Natural killer cell (primary cell): ENCODE results near the gene DNAAF2. TPM values are rescaled to one million over a fixed set of nuclear protein-coding genes. Genes with fewer than 3 reads are reported as not detected.

Source experiments
- ATAC-seq, 3 donors: fragments of 150-1000 bp in 2 of 3; fragments of 200-7000 bp in 1 of 3; cut with Tn5 transposase; 1 replicate in 1 of 3; 2 replicates in 2 of 3; pipeline ENCODE4 v1.10.0; 2021; ENCODE audit warnings: mild to moderate bottlenecking in 2 of 3, moderate library complexity in 2 of 3
- DNase-seq, 2 donors: peaks; one replicate each; pipeline versions ENCODE4 v3.0.0 to v3.0.0-alpha.2; 2013 to 2021; ENCODE audit warnings: mixed read lengths in 1 of 2
- H3K27ac ChIP-seq: one replicate; pipeline ENCODE4 v1.5.1; 2013; ENCODE audit warnings: mild to moderate bottlenecking, low read length
- H3K27me3 ChIP-seq: one replicate; pipeline ENCODE4 v1.6.1; 2013; ENCODE audit warnings: low read length; ENCODE audit not compliant: control insufficient read depth, insufficient read depth
- H3K36me3 ChIP-seq: one replicate; pipeline ENCODE4 v1.6.1; 2013; ENCODE audit warnings: low read length; ENCODE audit not compliant: control insufficient read depth, insufficient read depth
- H3K4me1 ChIP-seq: one replicate; pipeline ENCODE4 v1.6.1; 2013; ENCODE audit warnings: low read length; ENCODE audit not compliant: control insufficient read depth, insufficient read depth
- H3K4me3 ChIP-seq: one replicate; pipeline ENCODE4 v1.5.1; 2013; ENCODE audit warnings: low read length
- H3K9me3 ChIP-seq: one replicate; pipeline ENCODE4 v1.6.1; 2013; ENCODE audit warnings: low read length; ENCODE audit not compliant: control insufficient read depth, insufficient read depth
- H3K27ac Mint-ChIP-seq, 2 donors: one replicate each; pipeline ENCODE4 v1.8.0; 2022; ENCODE audit warnings: mild to moderate bottlenecking in 2 of 2, mixed read lengths in 2 of 2, moderate library complexity in 1 of 2
- H3K27me3 Mint-ChIP-seq, 2 donors: one replicate each; pipeline ENCODE4 v1.8.0; 2022; ENCODE audit warnings: low read depth in 2 of 2, mixed read lengths in 2 of 2
- H3K36me3 Mint-ChIP-seq: one replicate; pipeline ENCODE4 v1.8.0; 2022; ENCODE audit warnings: mixed read lengths
- H3K4me1 Mint-ChIP-seq, 2 donors: one replicate each; pipeline ENCODE4 v1.8.0; 2022; ENCODE audit warnings: mixed read lengths in 2 of 2
- H3K4me3 Mint-ChIP-seq: one replicate; pipeline ENCODE4 v1.8.0; 2022; ENCODE audit warnings: mild to moderate bottlenecking, moderate library complexity, mixed read lengths
- H3K9me3 Mint-ChIP-seq, 2 donors: one replicate each; pipeline ENCODE4 v1.8.0; 2022; ENCODE audit warnings: mixed read lengths in 2 of 2
- CTCF ChIP-seq: fragments of 200-600 bp; IDR thresholded peaks from one replicate; pipeline ENCODE4 v1.8.0; 2022; ENCODE audit warnings: antibody characterized with exemption
- WGBS: methylation state at CpG from one replicate; pipeline ENCODE4 v1.1.7; 2013; ENCODE audit warnings: missing lambda C conversion rate; ENCODE audit not compliant: insufficient coverage; 5-methylcytosine and 5-hydroxymethylcytosine counted together
- intact Hi-C: fragments of 100-400 bp; cut with micrococcal nuclease; formaldehyde crosslinking; loops from one replicate; pipeline ENCODE4 v1.14.2; 2022
- total RNA-seq, 4 donors: library from RNA; stranded (reverse); fragments of 120-200 nt in 1 of 4; gene quantifications; one replicate each; pipeline versions ENCODE4 v1.2.3 to v1.2.4, GENCODE V29; 2013 to 2022

DNAAF2 gene
- total RNA-seq, 3 donors from 2014 or later (not counting 1 experiment from before 2014, with no cell fraction given): 10.5 to 16.2 (median 11.4) TPM

- intact Hi-C loops: loop anchor here (10.0 kb wide), 1 partner anchor 693 kb away; the partner anchor contains the start of genes DMAC2L and L2HGDH
These were observed 12.9 kb downstream of the DNAAF2 start for GRCh38 chr14:49622022-49622607.

GRCh38 chr14:49621114-49621881 lies 13.7 kb downstream of the DNAAF2 start:
- DNase-seq (peak in 1 of 2 donors; percentile 33), ATAC-seq (peak; percentile 21 to 50 (median 24))
- Mint-ChIP-seq H3K9me3 (no peaks in the 10 kb centered on the region), H3K4me3 (peak overlapping the region; percentile 98), H3K4me1 (peaks cover 41 to 58% of the 10 kb centered on the region in 2 donors), H3K27me3 (no peaks in the 10 kb centered on the region), H3K27ac (peak overlapping the region; percentile 99), H3K36me3 (peaks cover 12% of the 10 kb centered on the region)
- H3K27ac ChIP-seq: peak overlapping the region; percentile 95
- H3K27me3 ChIP-seq: no peaks in the 10 kb centered on the region
- H3K9me3 ChIP-seq: no peaks in the 10 kb centered on the region
- intact Hi-C loops: loop anchor here (2.0 to 10.0 kb wide), 2 partner anchors 72 to 694 kb away; partner anchors contain the start of genes DMAC2L, KLHDC1 and L2HGDH
- no peak for TF ChIP-seq CTCF
- peaks cover 23% of the 10 kb centered on the region for H3K36me3 ChIP-seq
- peak overlapping the region; percentile 83 for H3K4me3 ChIP-seq
- 3% methylated on average over 65 of the region's 65 CpGs for WGBS
- peaks cover 29% of the 10 kb centered on the region for H3K4me1 ChIP-seq

More at GRCh38 chr14:49622022-49622607, 12.9 kb downstream of the DNAAF2 start:
- H3K36me3 ChIP-seq: peaks cover 21% of the 10 kb centered on the region
- no peak for DNase-seq
- no peaks in the 10 kb centered on the region for H3K9me3 ChIP-seq
- H3K27me3 Mint-ChIP-seq: no peaks in the 10 kb centered on the region
- 54% methylated on average over 3 of the region's 3 CpGs for WGBS
- ATAC-seq: no peak
- no peaks in the 10 kb centered on the region for H3K9me3 Mint-ChIP-seq
- peak overlapping the region; percentile 83 for H3K4me3 ChIP-seq
- peak overlapping the region; percentile 98 for H3K4me3 Mint-ChIP-seq
- peak overlapping the region; percentile 99 for H3K27ac Mint-ChIP-seq
- peak overlapping the region; percentile 27 for H3K27ac ChIP-seq
- no peaks in the 10 kb centered on the region for H3K27me3 ChIP-seq
- peaks cover 29% of the 10 kb centered on the region for H3K4me1 ChIP-seq
- H3K4me1 Mint-ChIP-seq: peaks cover 43 to 58% of the 10 kb centered on the region in 2 donors
- peaks cover 12% of the 10 kb centered on the region for H3K36me3 Mint-ChIP-seq
- TF ChIP-seq CTCF: no peak

GRCh38 chr14:49620182-49621113 lies 14.6 kb downstream of the DNAAF2 start, which contains the start of the genes MGAT2 and RPL36AL:
TSS of gene MGAT2 (plus strand) at chr14:49620799. CDS start at chr14:49621269, 470 bp downstream.
TSS of gene RPL36AL (minus strand) at chr14:49620626. CDS start at chr14:49619104, 1,522 bp downstream.
- ATAC-seq: peak; percentile 83 to 95 (median 89)
- WGBS: under 1% methylated on average over 85 of the region's 85 CpGs
- peak within 1 kb of the TSS; percentile 99 for H3K27ac Mint-ChIP-seq
- H3K27me3 Mint-ChIP-seq: no peaks in the 10 kb centered on the region
- Histone ChIP-seq H3K9me3 (no peaks in the 10 kb centered on the region), H3K4me1 (peaks cover 29% of the 10 kb centered on the region), H3K27me3 (no peaks in the 10 kb centered on the region), H3K4me3 (peak within 1 kb of the TSS; percentile 83), H3K36me3 (peaks cover 20% of the 10 kb centered on the region), H3K27ac (peak within 1 kb of the TSS; percentile 95)
- H3K4me3 Mint-ChIP-seq: peak within 1 kb of the TSS; percentile 98
- H3K9me3 Mint-ChIP-seq: no peaks in the 10 kb centered on the region
- TF ChIP-seq CTCF: peak; percentile 18
- intact Hi-C loops: loop anchor here (1.0 to 10.0 kb wide), 5 partner anchors 14 to 694 kb away; partner anchors contain the start of genes DMAC2L, KLHDC1, L2HGDH and LRR1
- peaks cover 41 to 58% of the 10 kb centered on the region in 2 donors for H3K4me1 Mint-ChIP-seq
- DNase-seq: peak; percentile 95 to 96
- H3K36me3 Mint-ChIP-seq: peaks cover 12% of the 10 kb centered on the region
